DMS79 (cell line): Measurements from ENCODE around the gene MTF1.
"Not testable (repeated sequence)": the region's sequence is repeated elsewhere in the genome, so short reads cannot be mapped to it uniquely, and the experiment has no call there.

ENCODE experiments used
- DNase-seq: peaks from one replicate; lab custom pipeline; 2025; lab: John Stamatoyannopoulos, UW

The MTF1 gene

GRCh38 chr1:37793773-37794371 lies 65.5 kb downstream of the MTF1 start, which contains the start of gene MANEAL:
TSS of gene MANEAL (plus strand) at chr1:37793847. CDS start at chr1:37794183, 336 bp downstream.
- peak; percentile 66 for DNase-seq

- no peak for DNase-seq
These were observed 66.3 kb downstream of the MTF1 start for GRCh38 chr1:37792943-37793686.

GRCh38 chr1:37782491-37782890 lies 76.9 kb downstream of the MTF1 start:
- DNase-seq, result no peak

- DNase-seq, result no peak
These were observed 80.7 kb downstream of the MTF1 start for GRCh38 chr1:37778654-37779053.

GRCh38 chr1:37776946-37777516 lies 82.4 kb downstream of the MTF1 start:
- no peak for DNase-seq

- DNase-seq, result not testable (repeated sequence)
These were observed 88.0 kb downstream of the MTF1 start for GRCh38 chr1:37771440-37771839.

- no peak for DNase-seq
These were observed 91.9 kb downstream of the MTF1 start for GRCh38 chr1:37767488-37767887.

GRCh38 chr1:37765916-37766664 lies 93.3 kb downstream of the MTF1 start:
- DNase-seq, result no peak

GRCh38 chr1:37764888-37765441 lies 94.4 kb downstream of the MTF1 start, which contains the start of gene EPHA10:
TSS of gene EPHA10 (minus strand) at chr1:37765120. CDS start at chr1:37765066, 54 bp downstream.
- DNase-seq, result peak; percentile 61

- no peak for DNase-seq
These were observed 95.0 kb downstream of the MTF1 start for GRCh38 chr1:37764414-37764825.

GRCh38 chr1:37763791-37764413 lies 95.5 kb downstream of the MTF1 start:
- DNase-seq, result no peak

GRCh38 chr1:37762516-37762915 lies 96.9 kb downstream of the MTF1 start:
- DNase-seq, result no peak

GRCh38 chr1:37761416-37762095 lies 97.8 kb downstream of the MTF1 start:
- DNase-seq, result no peak
